Lung microvascular endothelial cell (primary cell): ENCODE results near the gene PSKH1. TPM values are rescaled to one million over a fixed set of nuclear protein-coding genes. Genes with fewer than 3 reads are reported as not detected.
"Not testable (repeated sequence)": the region's sequence is repeated elsewhere in the genome, so short reads cannot be mapped to it uniquely, and the experiment has no call there.

Source experiments
- DNase-seq, 2 donors: peaks; one replicate each; pipeline versions ENCODE4 v3.0.0 to v3.0.0-alpha.2; 2010; ENCODE audit warnings: low read depth in 2 of 2
- total RNA-seq: library from RNA; depleted of rRNA; stranded (reverse); fragments of >200 nt; gene quantifications from 2 replicates; pipeline ENCODE4 v1.2.1, GENCODE V29; 2014

Gene PSKH1
- total RNA-seq, 1 donor from 2014 or later = 12.9 TPM

DNA sequence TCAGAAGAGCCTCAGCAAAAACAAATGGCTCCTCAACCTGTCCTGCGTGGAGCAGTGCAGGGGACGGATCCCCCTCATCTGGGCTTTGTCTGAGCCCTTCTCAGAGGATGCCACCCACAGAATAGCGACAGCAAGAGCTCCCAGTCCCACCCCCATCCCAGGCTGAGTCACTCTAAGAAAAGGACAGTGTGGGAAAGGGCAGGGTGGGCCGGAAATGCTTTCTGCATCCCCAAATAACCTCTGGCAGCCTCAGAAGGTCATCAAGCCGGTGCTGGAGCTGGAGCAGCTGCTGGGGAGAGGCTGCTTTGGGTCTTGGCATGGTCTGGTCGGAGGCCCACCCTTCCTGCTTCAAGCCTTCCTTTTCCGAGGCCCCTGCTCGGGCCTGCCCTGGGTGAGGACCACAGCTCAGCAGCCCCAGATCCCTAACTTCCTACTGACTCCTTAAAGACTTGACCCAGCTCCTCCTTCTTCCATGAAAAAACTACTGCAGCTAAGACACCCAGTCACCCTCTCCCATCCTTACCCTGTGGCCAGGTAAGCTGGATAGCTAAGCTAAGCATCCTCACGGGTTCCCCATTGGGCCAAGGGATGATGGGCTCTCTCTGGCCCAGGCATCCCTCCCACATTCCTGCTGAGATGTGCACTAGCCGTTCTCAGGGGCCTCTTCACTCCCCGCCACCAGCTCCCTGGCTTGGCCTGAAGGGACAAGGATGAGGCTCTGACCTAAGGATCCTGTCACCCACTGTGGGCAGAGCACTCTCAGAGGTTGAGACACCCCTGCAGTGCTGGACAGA, 66.7 kb downstream of the PSKH1 start:
- DNase-seq = peak in 1 of 2 donors; percentile 60

DNA sequence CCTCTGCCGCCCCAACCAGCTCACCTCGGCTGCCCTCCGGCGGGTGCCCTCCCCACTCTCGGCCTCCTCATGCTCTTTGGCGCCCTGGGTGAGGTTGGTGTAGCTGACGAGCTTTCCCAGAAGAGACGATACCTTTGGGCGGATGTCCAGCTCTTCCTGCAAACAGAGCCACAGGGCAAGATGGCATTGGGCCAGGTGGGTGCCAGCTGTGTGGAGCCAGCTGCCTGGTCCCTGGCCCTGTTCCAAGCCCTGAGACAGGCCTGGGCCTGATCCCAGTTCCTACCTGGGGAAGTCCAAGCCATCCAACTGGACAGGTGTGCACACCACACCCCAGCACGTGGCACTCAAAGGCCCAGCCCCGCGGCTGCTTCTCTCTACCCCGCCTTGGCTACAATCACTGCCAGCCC, 68.5 kb downstream of the PSKH1 start:
- DNase-seq = no peak

DNA sequence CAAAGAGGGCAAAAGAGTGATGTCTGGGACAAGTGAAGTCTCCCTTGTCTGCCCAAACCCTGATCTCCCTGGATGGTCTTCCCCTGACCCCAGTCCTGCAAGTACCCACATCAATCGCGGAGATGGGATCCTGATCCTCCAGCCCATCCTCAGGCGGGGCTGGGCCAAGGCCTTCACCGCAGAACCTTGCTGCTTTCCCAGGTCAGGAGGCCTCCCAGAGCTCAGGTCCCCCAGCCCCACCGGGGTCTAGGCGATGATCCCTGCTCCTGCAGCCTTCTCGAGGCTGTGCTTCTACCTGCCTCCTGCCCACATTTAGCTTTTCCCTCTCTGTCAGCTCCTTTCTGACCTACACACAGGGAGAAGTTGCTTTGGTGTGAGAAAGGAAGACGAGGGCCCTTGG, 69.1 kb downstream of the PSKH1 start:
- DNase-seq = no peak

DNA sequence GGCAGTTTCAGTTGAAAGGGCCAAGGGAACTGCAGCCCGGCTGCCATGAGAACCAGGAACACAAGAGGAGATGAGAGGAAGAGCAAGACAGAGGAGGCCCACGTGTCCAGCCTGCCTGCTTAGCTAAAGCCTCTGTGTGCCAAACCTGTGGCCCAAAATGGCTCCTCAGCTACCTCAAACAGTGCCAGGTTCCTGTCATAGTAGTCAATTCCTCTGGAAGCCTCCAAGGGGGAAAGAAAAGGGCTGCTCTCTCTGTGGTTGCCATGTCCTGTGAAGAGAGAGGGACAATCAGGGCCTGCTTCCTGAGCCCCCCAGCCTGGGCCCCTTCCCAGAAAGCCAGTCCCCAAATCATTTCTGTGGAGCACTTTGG, 70.2 kb downstream of the PSKH1 start:
- no peak for DNase-seq

DNA sequence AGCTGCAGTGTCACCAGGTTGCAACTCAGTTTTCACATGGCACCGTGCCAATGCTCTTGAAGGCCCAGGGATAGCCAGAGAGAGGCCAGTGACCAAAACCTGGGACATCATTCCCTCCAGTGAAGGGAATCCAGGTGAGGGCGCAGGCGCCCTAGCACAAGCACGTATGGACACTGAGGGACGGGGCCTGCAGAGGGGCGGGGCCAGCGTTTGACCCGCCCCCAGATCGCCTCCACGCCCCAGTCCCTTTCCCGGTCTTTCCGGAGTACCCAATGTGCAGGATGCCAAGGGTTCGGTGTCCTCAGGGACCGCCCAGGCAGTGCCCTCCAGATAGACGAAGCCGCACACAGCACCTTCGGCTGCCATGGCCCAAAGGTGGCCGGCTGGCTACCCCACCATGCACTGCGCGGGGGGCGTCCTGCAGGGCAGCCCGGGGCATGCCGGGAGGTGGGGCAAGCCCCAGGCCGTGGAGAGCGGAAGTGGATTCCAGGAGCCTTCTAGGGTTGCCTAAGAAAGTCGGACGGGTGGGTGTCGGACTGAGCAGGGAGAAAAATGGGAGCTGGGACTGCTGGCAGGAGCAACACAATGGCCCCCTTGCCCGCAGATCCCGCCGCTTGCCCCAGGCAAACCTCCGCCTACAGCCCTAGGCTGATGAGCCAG, 70.7 kb downstream of the PSKH1 start:
- DNase-seq = peak in 1 of 2 donors; percentile 37

DNA sequence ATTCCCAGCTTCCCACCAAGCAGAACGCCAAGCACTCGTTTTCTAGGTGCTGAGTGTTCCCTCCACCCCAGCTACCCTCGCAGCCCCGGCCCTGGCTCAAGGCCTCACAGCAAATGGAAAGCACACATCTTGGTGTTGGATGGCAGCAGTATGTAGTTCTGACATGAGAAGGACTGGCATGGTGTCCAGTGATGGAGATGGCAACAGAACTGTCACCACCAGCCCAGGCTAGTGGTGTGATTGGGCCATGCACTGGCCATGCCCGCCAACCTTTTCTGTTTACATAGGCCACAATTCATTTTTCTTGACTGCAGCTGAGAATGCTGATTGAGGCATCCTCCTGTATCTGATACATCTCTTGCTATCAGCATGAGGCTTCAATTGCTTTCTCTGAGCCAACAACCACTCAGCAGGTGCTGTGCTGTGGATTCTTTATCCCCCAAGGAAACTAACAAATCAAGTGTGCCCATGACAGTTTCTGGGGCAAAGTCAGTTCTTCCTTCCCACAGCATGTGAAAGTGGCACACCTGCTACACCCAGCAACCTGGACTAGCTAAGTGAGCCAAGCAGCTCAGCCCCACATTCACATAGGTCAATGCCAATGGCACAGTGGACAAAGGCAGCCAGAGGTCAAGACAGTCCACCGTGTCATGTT, 71.5 kb downstream of the PSKH1 start:
- DNase-seq = no peak

DNA sequence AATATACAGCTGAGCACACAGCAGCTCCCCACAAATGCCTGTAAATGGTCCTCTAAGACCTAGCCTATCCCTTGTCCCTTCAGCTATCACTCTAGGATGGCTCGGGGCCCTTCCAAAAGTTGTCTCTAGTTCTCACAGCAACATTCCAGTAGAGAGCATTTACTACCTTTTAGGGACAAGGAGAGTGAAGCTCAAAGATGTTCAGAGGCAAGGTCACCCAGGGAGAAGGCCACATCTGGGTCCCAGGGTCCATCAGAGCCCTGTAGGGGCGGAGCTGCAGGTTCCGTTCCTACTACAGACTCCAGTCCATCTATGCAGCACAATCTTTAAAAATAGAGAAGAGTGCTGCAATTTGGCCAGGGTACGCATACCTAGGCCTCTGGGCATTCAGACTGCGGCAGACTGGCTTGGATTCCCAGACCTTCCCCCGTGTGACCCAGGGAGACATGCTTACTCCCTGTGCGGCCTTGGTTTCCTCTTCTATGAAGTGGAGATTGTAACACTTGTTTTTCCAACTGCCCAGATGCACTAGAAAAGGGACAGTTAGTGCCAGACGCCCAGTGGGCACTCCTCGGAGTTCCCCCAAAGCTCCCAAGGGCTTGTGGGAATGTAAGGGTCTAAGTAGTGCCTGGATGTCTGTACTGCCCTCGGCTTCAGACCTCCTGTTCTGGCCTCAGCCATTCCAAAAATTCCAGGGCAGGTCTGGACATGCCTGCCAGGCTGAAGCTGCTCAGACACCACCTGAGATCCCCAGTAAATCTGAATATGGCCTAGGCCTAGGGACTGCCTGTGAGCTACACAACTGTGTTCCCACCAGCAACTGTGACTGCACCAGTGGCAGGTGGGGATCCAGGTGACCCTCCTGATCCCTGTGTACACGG, 72.9 kb downstream of the PSKH1 start:
- DNase-seq = no peak

DNA sequence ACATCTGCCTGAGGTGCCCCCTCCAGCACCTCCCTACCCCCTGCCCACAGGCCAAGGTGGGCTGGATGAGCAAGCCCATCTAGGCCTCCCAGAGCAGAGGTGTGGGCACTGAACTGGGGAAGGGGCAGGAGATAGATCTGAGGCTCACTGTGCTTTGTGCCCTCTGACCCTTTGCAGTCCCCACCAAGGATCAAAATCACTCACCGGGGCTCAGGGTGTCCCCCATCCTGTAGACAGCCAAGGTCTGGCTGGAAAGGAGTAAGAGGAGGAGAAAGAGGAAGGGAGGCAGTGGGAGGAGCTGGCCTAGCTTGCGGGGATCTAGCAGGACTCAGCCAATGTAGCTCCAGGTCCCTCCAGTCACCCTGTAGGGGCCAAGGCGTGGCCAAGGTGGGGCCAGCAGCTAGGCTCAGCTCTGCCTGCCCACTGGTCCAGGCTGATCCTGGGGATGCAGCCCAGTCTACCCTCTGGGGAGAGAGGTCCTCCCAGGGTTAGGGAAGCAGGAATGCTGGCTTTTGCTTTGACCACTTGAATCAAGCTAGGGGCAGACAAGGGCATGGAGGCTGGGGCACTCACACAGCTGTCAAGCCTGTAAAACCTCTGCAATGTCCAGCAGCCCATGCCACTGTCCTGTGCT, 73.6 kb downstream of the PSKH1 start:
- DNase-seq = no peak

DNA sequence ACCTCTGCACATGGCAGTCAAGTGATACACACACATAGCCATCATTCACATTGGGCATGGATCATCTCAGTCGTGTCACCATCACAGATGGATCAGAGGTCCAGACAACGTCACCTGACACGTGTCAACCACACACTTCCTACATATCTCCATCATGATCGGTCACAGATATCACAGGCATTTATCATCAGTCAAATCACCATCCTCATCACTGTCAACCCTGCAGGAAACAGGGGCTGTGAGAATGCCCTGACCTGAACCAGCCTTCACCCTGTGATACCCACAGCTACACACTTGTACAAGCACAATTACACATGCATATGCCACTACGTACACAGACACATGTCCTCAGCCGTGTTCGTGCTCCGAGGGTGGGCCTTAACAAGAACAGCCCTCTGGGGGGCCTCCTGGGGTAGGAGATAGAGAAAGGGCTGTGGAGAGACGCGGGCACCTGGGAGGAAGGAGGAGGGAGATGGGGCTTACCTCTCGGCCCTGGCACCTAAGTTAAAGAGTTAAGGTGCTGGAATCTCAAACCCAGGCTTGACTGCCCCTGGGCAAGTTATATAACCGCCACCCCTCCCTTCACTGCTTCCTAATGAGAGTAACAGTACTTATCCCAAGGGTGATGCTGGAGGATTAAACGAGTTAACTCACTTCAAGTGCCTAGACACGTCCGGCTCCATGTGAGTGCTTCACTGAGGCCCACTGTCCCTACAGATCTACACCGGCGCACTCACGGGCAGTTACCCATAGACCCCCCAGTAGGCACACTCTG, 74.3 kb downstream of the PSKH1 start:
- peak; percentile 47 to 55 for DNase-seq

DNA sequence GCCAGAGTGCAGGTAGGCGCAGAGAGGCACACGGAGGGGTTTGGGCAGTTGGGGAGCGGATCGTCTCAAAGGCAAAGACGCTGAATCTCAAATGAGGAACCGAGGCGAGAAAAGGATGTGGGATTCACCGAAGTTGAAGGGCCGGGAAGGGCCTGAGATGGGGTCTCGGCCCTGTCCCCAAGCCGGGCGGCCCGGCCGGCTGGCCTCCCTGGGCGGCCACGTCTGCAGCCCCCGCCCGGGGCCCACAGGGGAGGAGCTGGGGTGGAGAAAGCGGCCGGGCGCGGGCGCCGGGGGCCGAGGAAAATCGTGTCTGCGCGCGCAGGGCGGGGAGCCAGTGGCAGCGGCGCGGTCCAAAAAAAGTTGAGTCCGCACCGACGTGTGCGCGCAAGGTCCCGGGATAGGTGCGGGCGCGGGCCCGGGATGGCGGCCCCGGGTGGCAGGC, 74.9 kb downstream of the PSKH1 start:
- peak; percentile 33 to 51 for DNase-seq

DNA sequence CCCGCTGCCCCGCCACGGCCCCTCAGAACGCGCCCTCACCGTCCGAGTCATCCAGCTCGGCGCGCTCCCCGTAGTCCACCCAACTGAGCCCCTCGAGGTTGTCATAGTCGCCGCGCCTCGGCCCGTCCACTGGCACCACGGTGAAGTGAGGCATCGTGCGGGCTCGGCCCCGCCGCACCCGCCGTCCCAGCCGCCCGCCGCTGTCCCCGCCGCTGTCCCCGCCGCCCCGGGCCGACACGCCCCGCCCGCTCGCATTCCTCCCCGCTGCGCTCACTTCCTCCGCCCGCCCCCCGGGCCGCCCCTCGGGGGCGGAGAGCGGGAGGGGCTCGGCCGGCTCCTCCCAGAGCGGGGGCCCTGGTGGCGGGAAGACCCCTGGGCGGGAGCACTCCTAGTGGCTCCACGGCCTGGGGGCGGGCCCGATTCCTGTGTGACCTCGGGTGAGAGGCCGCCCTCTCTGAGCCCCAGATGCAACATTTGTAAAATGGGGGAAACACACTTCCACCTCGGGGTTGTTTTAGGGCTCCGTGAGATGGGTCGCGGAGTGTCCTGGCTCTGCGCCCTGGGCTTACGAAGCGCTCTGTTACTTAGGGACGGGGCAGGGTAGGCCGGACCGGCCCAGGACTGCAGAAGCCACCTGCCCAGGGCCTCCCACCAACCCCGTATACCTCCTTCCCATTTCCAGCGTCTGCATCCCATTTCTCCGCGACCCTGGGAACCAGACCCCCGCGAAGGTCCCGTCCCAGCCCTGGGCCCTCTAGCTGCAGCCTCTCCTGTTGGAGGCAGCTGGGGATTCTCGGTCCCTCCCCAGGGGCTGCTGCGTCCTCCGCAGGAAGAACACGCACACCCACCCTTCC, 75.6 kb downstream of the PSKH1 start, which contains the start of gene SLC12A4:
Gene SLC12A4 (minus strand): TSS at position 238 of the 854 bp plus-strand sequence. CDS start 84 bp downstream, at position 154.
- DNase-seq = peak; percentile 71 to 88

DNA sequence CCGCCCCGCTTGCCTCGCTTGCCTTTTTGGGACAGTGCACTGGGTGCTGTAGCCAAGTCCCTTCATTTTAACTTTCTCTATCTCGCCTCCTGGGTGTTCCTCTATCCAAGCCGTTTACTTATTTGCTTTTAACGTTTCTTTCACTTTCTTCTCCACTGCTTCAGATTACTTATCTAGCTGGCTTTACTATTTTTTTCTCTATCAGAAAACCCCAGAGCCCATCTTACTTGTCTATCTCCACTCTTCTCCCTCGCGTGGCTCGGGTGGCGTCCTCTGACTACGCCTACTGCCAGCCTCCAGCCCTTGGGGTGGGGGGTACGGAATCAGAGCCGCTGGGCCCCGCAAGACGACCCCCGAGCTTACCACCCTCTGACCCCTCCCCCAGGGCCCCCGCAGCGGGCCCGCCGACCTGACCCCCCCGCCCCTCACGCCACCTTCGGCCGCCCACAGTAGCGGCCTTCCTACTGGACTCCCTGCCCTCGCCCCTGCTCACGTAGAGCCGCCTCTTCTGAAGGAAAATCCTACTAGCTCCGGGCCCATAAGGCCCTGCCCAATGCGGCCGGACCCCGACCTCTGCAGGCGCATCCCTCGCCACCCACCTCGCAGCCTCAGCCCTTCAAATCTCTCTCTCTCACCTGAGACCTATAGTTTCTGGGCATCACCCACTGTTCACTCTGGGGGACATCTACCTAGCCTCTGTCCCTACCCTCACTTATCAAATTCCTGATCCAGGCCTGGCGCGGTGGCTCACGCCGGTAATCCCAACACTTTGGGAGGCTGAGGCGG, 76.4 kb downstream of the PSKH1 start:
- no peak for DNase-seq

DNA sequence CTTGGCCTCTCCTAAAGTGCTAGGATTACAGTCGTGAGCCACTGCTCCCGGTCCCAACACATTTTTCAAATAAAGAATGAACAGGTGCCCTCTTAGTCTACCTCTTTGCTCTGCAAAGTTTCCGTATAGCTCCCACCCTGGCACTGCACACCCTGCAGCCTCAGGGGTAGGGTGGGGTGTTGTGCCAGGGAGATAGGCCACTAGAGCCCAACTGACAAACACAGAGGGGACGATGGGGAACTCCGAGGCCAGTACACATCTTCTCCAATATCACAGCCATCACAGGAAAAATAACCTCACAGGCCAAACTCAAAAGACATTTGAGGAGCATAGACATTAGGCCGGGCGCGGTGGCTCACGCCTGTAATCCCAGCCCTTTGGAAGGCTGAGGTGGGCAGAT, 78.1 kb downstream of the PSKH1 start:
- no peak for DNase-seq

DNA sequence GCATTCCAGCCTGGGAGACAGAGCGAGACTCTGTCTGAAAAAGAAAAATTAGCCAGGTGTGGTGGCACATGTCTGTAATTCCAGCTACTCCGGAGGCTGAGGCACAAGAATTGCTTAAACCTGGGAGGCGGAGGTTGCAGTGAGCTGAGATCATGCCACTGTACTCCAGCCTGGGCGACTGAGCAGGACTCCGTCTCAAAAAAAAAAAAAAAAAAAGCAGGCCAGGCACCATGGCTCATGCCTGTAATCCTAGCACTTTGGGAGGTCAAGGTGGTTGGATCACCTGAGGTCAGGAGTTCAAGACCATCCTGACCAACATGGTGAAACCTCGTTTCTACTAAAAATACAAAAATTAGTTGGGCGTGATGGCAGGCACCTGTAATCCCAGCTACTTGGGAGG, 79.2 kb downstream of the PSKH1 start:
- not testable (repeated sequence) for DNase-seq

DNA sequence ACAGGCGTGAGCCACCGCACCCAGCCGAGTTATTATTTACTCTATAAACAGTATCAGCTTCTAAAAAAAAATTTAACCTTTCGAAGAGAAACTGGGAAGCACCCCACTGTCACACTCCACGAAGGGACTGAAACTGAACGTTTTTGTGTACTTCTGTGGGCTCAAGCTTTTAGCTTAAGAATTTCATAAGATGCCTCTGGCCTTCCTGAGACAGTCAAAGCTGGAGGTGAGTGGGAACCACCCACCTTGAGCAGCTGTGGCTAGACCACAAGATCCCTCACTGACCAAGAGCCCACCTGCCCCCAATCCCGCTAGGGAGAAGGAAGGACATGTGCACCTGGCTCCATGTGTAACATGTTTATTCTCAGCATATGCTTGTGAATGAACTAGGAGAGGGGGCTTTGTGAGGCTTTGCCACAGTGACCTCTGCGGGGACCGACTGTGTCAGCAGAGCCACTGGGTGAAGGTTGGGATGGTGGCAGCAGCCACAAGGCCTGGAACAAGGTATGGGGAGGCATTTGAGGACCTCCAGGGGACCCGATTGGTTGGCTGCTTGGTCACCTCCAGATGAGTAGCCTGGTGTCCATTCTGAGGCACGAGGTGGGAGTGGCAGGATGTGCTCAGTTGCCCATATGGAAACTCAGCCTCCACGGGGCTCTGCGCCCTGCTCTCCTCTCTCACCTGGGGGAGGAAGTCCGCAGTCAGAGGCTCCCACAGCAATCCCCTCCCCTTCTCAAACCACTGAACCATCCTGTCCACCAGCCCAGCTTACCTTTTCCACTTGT, 82.5 kb downstream of the PSKH1 start:
- no peak for DNase-seq

DNA sequence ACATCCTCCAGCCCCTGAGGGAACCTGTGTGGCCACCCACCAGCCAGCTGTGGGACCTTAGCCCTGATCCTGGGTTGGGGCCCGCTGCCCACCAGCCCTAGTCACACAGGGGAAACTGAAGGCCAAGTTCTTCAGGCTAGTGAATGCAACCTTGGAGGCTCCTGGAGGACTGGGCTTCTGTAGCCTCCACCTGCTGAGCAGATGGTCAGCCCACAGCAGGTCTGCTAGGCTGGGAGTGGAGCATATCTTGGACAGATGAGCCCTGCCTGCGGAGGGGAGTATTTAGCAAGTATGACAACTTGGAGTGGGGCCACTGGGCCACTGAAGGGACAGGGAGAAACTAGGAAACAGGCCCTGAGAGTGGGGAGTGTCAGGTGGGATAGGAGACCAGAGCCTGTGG, 83.2 kb downstream of the PSKH1 start:
- DNase-seq = no peak

DNA sequence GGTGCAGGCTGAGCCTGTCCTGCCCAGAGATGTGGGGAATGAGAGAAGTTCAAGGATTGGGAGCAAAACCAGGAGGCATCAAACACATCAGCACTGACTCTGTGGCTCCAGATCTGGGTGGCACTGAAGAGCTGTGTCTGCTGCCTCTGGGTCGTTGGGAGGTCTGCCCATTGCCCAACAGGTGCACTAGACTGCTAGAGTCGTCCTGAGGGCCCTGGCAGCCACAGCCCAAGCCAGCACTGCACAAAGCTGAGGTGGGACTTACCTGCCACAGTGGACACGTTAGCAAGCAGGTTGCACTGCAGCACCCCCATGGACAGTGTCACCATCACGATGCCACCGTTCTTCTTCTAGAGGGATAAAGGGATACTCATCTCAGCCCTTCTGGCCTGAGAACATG, 84.0 kb downstream of the PSKH1 start:
- no peak for DNase-seq
